Coronary artery (tissue), 2 donors: Measurements from ENCODE around the gene ECEL1.

Experiments
- DNase-seq: peaks from one replicate; pipeline ENCODE4 v3.0.0-alpha.2; 2017; ENCODE audit warnings: low spot score
- H3K27ac ChIP-seq, 2 donors: fragments of 200-600 bp; sonication (generic); one replicate each; pipeline ENCODE4 v1.5.1; 2016 to 2019
- H3K4me3 ChIP-seq: fragments of 200-600 bp; sonication (generic); 2 replicates; pipeline ENCODE4 v1.5.1; 2016; ENCODE audit warnings: mild to moderate bottlenecking, moderate library complexity
- TF ChIP-seq, protein P1 (sequence below): fragments of 200-600 bp; sonication (generic); IDR thresholded peaks from one replicate; pipeline ENCODE4 v1.5.1; 2019; ENCODE audit warnings: antibody characterized with exemption

ECEL1 gene

DNA sequence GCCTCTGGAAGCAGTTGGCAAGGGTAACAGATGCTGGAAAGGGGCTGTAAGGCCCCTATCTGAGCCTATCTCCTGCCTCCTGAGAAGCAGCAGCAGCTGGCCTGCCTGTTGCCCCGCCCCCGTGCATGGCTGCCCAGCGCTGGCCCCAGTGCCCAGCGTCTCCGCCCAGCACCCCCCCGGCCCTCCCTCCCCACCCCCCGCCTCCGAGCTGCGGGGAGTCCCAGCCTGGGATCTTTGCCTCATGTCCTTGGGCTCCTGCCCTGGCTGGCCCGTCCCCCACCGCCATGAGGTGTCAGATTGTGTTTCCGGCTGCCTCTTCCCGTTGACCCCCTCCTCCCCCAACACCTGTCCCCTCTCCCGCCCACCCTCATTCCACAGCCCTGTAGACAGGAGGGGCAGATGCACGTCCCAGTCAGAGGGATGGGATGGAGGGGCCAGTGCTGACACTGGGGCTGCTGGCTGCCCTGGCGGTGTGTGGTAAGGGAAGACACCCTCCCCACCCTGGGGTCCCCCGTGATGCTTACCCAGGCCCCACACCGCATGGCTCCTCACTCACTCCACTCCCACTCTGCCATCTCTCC, 38.2 kb upstream of the ECEL1 start, which contains the start of gene CHRND:
Gene CHRND, plus strand, starts transcription at position 370 of the 581 bp plus-strand sequence. Its CDS starts 56 bp downstream, at position 426.
- H3K27ac ChIP-seq: no peak within 1 kb of the TSS
- no peak for DNase-seq
- no peak within 1 kb of the TSS for H3K4me3 ChIP-seq
- TF ChIP-seq, protein P1, sequence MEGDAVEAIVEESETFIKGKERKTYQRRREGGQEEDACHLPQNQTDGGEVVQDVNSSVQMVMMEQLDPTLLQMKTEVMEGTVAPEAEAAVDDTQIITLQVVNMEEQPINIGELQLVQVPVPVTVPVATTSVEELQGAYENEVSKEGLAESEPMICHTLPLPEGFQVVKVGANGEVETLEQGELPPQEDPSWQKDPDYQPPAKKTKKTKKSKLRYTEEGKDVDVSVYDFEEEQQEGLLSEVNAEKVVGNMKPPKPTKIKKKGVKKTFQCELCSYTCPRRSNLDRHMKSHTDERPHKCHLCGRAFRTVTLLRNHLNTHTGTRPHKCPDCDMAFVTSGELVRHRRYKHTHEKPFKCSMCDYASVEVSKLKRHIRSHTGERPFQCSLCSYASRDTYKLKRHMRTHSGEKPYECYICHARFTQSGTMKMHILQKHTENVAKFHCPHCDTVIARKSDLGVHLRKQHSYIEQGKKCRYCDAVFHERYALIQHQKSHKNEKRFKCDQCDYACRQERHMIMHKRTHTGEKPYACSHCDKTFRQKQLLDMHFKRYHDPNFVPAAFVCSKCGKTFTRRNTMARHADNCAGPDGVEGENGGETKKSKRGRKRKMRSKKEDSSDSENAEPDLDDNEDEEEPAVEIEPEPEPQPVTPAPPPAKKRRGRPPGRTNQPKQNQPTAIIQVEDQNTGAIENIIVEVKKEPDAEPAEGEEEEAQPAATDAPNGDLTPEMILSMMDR: no peak

GRCh38 chr2:232525199-232525598, 37.6 kb upstream of the ECEL1 start:
- H3K4me3 ChIP-seq: no peak overlapping the region
- DNase-seq: no peak
- TF ChIP-seq, protein P1: no peak

GRCh38 chr2:232524771-232525170, 37.1 kb upstream of the ECEL1 start:
- DNase-seq: no peak
- TF ChIP-seq, protein P1: no peak
- Histone ChIP-seq H3K27ac (no peak overlapping the region), H3K4me3 (no peak overlapping the region)

More at GRCh38 chr2:232525199-232525598, 37.6 kb upstream of the ECEL1 start:
- H3K27ac ChIP-seq: no peak overlapping the region

GRCh38 chr2:232523682-232524597, 36.3 kb upstream of the ECEL1 start:
- Histone ChIP-seq H3K27ac (no peak overlapping the region), H3K4me3 (peak overlapping the region; percentile 46)
- TF ChIP-seq, protein P1: no peak
- DNase-seq: no peak

DNA sequence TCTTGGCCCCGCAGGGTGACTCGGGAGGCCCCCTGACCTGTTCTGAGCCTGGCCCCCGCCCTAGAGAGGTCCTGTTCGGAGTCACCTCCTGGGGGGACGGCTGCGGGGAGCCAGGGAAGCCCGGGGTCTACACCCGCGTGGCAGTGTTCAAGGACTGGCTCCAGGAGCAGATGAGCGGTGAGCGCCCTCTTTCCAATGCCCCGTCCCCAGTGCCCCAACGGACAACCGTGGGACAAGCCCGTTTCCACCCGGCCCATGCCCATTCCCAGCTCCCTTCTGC, 35.7 kb upstream of the ECEL1 start:
- Histone ChIP-seq H3K27ac (no peak overlapping the region), H3K4me3 (peak overlapping the region; percentile 46)
- TF ChIP-seq, protein P1: no peak
- DNase-seq: no peak

DNA sequence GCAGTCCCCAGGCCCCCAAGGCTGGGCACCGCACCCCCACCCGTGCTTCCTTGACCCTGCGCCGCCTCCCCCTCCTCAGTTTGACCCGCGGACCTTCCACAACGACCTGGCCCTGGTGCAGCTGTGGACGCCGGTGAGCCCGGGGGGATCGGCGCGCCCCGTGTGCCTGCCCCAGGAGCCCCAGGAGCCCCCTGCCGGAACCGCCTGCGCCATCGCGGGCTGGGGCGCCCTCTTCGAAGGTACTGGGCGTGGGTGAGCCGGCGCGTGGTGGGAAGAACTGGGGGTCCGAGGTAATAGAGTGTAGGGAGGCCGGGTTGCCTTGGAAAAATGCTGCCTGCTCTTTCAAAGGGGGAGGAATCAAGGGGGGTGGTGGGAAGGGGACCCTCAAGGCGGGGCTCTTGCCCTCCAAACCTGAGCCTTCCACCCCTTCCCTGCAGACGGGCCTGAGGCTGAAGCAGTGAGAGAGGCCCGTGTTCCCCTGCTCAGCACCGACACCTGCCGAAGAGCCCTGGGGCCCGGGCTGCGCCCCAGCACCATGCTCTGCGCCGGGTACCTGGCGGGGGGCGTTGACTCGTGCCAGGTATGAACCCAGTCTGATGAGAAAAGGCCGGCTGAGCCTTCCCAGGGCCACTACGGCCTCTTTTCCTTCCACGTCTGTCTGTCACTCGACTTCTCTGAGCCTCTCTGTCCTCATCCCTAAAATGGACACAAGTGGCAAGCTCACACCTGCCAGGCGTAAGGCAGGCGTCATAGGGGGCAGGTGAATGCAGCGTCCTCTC, 35.2 kb upstream of the ECEL1 start:
- Histone ChIP-seq H3K4me3 (peak overlapping the region; percentile 65), H3K27ac (no peak overlapping the region)
- no peak for DNase-seq
- TF ChIP-seq, protein P1: no peak
